Esophagus muscularis mucosa (tissue), 4 donors: ENCODE data around the gene CTNNA3. TPM values are rescaled to one million over a fixed set of nuclear protein-coding genes. Genes with fewer than 3 reads are reported as not detected.

Experiments
- DNase-seq: peaks from one replicate; pipeline ENCODE4 v3.0.0-alpha.2; 2017; ENCODE audit errors: extremely low spot score
- H3K27ac ChIP-seq, 4 donors: fragments of 200-600 bp; sonication (generic); replicated peaks in 1 of 4; 1 replicate in 3 of 4; 2 replicates in 1 of 4; pipeline ENCODE4 v1.5.1; 2016 to 2019; ENCODE audit warnings: mild to moderate bottlenecking in 1 of 4
- H3K27me3 ChIP-seq, 4 donors: fragments of 200-600 bp; sonication (generic); one replicate each; pipeline versions ENCODE4 v1.5.1 to v1.6.0; 2016 to 2019
- H3K36me3 ChIP-seq, 4 donors: fragments of 200-600 bp; sonication (generic); one replicate each; pipeline ENCODE4 v1.5.1; 2016 to 2019
- H3K4me1 ChIP-seq, 4 donors: fragments of 200-600 bp; sonication (generic); one replicate each; pipeline ENCODE4 v1.5.1; 2016 to 2019
- H3K4me3 ChIP-seq, 4 donors: fragments of 200-600 bp; sonication (generic); 1 replicate in 2 of 4; 2 replicates in 2 of 4; pipeline ENCODE4 v1.5.1; 2016 to 2019; ENCODE audit warnings: mild to moderate bottlenecking in 4 of 4, moderate library complexity in 1 of 4
- H3K9me3 ChIP-seq, 4 donors: fragments of 200-600 bp; sonication (generic); 1 replicate in 3 of 4; 2 replicates in 1 of 4; pipeline ENCODE4 v1.5.1; 2016 to 2019
- CTCF ChIP-seq, 3 experiments: fragments of 200-600 bp in 2 of 3; fragments of 450-650 bp in 1 of 3; sonication (generic) in 2 of 3; IDR thresholded peaks; one replicate each; pipeline ENCODE4 v1.5.1; 2017 to 2019; ENCODE audit warnings: antibody characterized with exemption in 3 of 3, mild to moderate bottlenecking in 2 of 3, moderate library complexity in 1 of 3
- EP300 ChIP-seq: sonication (generic); formaldehyde crosslinking; IDR thresholded peaks from one replicate; pipeline ENCODE4 v1.6.1; 2017; ENCODE audit warnings: antibody characterized with exemption
- POLR2A ChIP-seq: fragments of 450-650 bp; IDR thresholded peaks from one replicate; pipeline ENCODE4 v1.6.1; 2017; ENCODE audit warnings: antibody characterized with exemption, moderate library complexity, mild to moderate bottlenecking, low read depth
- POLR2AphosphoS5 ChIP-seq, 2 donors: sonication (generic); formaldehyde crosslinking; IDR thresholded peaks; one replicate each; pipeline ENCODE4 v1.6.1; 2017; ENCODE audit warnings: antibody characterized with exemption in 2 of 2
- WGBS: methylation state at CpG from one replicate; pipeline ENCODE4 v1.1.5; 2018; 5-methylcytosine and 5-hydroxymethylcytosine counted together
- intact Hi-C: fragments of 100-400 bp; cut with DNase I; formaldehyde crosslinking; loops from one replicate; pipeline ENCODE4 v1.15.1; 2023
- total RNA-seq, 4 donors: library from RNA; depleted of rRNA; stranded (reverse); fragments of >200 nt; gene quantifications; one replicate each; pipeline versions ENCODE4 v1.1.0 to v1.2.1, GENCODE V29; 2016

CTNNA3 gene
- total RNA-seq, 4 donors from 2014 or later = 5.1 to 27.8 (median 17.6) TPM

GRCh38 chr10:66281327-66281726 lies 1414.7 kb downstream of the CTNNA3 start:
- no peaks in the 10 kb centered on the region for H3K27me3 ChIP-seq
- no peaks in the 10 kb centered on the region for H3K9me3 ChIP-seq
- no peaks in the 10 kb centered on the region for H3K4me1 ChIP-seq
- no peak overlapping the region for H3K27ac ChIP-seq
- intact Hi-C loops = no loop called here
- no peak overlapping the region for H3K4me3 ChIP-seq
- no peak for DNase-seq
- H3K36me3 ChIP-seq = no peaks in the 10 kb centered on the region
- 88% methylated on average over 1 of the region's 1 CpG for WGBS
- TF ChIP-seq POLR2AphosphoS5 (IDR thresholded peaks at IDR 0.05) = no peak
- no peak for TF ChIP-seq EP300
- TF ChIP-seq POLR2A = no peak
- TF ChIP-seq CTCF (IDR thresholded peaks at IDR 0.05) = no peak

GRCh38 chr10:66277481-66277880 lies 1418.5 kb downstream of the CTNNA3 start:
- no peaks in the 10 kb centered on the region for H3K4me1 ChIP-seq
- intact Hi-C loops = no loop called here
- no peaks in the 10 kb centered on the region for H3K36me3 ChIP-seq
- no peak for TF ChIP-seq POLR2AphosphoS5 (IDR thresholded peaks at IDR 0.05)
- no peak for TF ChIP-seq EP300
- no peak for TF ChIP-seq CTCF (IDR thresholded peaks at IDR 0.05)
- no peak for TF ChIP-seq POLR2A
- H3K27ac ChIP-seq = no peak overlapping the region
- H3K9me3 ChIP-seq = no peaks in the 10 kb centered on the region
- H3K4me3 ChIP-seq = no peak overlapping the region
- DNase-seq = no peak
- H3K27me3 ChIP-seq = no peaks in the 10 kb centered on the region
- 59% methylated on average over 4 of the region's 4 CpGs for WGBS

GRCh38 chr10:66273966-66274519 lies 1422.0 kb downstream of the CTNNA3 start:
- 81% methylated on average over 3 of the region's 3 CpGs for WGBS
- intact Hi-C loops = no loop called here
- no peak for TF ChIP-seq EP300
- no peak overlapping the region for H3K27ac ChIP-seq
- DNase-seq = no peak
- H3K4me3 ChIP-seq = no peak overlapping the region
- H3K27me3 ChIP-seq = no peaks in the 10 kb centered on the region
- no peaks in the 10 kb centered on the region for H3K36me3 ChIP-seq
- H3K4me1 ChIP-seq = no peaks in the 10 kb centered on the region
- no peaks in the 10 kb centered on the region for H3K9me3 ChIP-seq

- H3K27me3 ChIP-seq = no peaks in the 10 kb centered on the region
- TF ChIP-seq CTCF (IDR thresholded peaks at IDR 0.05) = no peak
- TF ChIP-seq EP300 = no peak
- TF ChIP-seq POLR2AphosphoS5 (IDR thresholded peaks at IDR 0.05) = no peak
- no peak for TF ChIP-seq POLR2A
- no peaks in the 10 kb centered on the region for H3K9me3 ChIP-seq
- no peak for DNase-seq
- H3K4me1 ChIP-seq = no peaks in the 10 kb centered on the region
- H3K36me3 ChIP-seq = no peaks in the 10 kb centered on the region
- 71% methylated on average over 1 of the region's 1 CpG for WGBS
- no peak overlapping the region for H3K4me3 ChIP-seq
- intact Hi-C loops = no loop called here
- no peak overlapping the region for H3K27ac ChIP-seq
Observed at GRCh38 chr10:66265398-66265797, 1430.6 kb downstream of the CTNNA3 start.

- TF ChIP-seq EP300 = no peak
- no peak for TF ChIP-seq CTCF (IDR thresholded peaks at IDR 0.05)
- no peak for TF ChIP-seq POLR2A
- no peak for TF ChIP-seq POLR2AphosphoS5 (IDR thresholded peaks at IDR 0.05)
- H3K36me3 ChIP-seq = no peaks in the 10 kb centered on the region
- no peak overlapping the region for H3K27ac ChIP-seq
- no peak overlapping the region for H3K4me3 ChIP-seq
- WGBS = 87% methylated on average over 2 of the region's 2 CpGs
- no peaks in the 10 kb centered on the region for H3K4me1 ChIP-seq
- intact Hi-C loops = no loop called here
- no peaks in the 10 kb centered on the region for H3K27me3 ChIP-seq
- no peak for DNase-seq
- H3K9me3 ChIP-seq = no peaks in the 10 kb centered on the region
Observed at GRCh38 chr10:66259836-66260235, 1436.2 kb downstream of the CTNNA3 start.
